Cerebellar cortex (tissue), 1 donor: ENCODE results near the gene C1orf87.

Experiments used
- DNase-seq: peaks from one replicate; pipeline ENCODE4 v3.0.0-alpha.2; 2015; ENCODE audit warnings: low spot score

The C1orf87 gene

DNA sequence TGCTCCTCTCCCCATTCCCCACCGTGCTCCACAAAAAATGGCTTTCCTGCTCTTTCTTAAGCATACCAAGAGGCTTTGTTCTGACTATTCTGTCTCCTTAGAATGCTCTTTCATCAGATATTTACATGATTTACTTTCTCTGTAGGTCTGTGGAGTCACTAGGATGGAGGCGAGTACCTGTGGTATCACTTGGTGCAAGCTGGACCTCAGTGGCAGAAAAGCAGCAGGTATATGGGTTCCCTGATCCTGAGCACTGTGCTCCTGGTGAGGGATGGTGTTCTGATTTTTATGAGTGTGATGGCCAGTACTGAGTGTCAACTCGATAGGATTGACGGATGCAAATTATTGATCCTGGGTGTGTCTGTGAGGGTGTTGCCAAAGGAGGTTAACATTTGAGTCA, 10.0 kb downstream of the C1orf87 start:
- DNase-seq, result no peak

- DNase-seq, result no peak
Observed at GRCh38 chr1:60059468-60059867, 14.1 kb downstream of the C1orf87 start.

DNA sequence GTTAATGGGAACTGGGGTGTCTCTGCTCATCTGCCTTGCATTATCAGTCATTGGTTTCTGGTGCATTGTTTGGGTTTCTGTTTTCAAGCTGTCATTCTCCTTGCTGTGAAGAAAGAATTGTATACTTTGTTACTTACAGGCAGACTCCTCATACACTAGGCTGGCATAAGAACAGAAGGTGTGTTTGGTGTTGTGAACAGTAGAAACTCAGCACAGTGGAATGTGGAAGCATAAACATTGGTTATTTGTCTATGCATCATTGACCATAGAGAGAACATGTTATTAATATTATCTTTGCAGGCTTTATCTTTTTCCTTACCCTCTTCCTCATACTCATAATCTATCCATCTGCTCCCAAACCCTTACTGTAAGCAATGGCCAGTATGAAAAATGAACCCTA, 18.2 kb downstream of the C1orf87 start:
- no peak for DNase-seq

DNA sequence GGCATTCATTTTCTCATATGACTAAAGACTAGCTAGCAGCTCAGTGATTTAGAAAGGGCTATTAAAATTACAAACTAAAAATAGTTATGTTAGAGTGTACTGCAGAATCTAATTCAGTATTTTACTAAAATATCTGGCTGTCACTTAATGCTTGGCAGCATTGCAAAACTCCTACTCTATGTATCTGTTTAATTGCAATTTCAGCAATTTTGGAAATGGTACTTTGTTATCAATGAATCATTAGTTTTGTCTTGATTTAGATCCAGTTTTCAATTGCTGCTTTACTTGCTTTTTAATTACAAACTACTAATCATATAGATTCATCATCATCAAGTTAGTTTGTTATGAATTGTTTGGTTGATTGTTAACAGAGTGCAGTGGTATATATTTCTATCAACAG, 19.2 kb downstream of the C1orf87 start:
- DNase-seq, result no peak

- no peak for DNase-seq
Observed at GRCh38 chr1:60052601-60053000, 21.0 kb downstream of the C1orf87 start.

DNA sequence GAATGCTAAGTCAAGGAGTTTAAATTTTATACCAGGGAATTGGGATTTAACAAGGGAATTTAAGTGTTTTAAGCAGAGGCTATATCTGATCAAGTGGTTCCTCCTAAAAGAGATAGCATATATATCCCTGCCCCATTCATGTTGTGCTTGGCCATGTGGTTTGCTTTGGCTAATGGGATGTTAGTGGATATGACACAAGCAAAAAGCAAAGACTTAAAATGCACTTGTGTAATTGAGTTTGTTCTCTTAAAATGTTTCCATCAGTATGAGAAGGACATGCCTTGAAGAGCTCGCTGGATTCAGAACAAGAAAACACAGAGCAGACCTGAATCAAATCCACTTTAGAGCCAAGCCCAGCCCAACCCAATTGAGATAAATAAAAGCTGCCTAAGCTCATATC, 22.4 kb downstream of the C1orf87 start:
- DNase-seq, result no peak

DNA sequence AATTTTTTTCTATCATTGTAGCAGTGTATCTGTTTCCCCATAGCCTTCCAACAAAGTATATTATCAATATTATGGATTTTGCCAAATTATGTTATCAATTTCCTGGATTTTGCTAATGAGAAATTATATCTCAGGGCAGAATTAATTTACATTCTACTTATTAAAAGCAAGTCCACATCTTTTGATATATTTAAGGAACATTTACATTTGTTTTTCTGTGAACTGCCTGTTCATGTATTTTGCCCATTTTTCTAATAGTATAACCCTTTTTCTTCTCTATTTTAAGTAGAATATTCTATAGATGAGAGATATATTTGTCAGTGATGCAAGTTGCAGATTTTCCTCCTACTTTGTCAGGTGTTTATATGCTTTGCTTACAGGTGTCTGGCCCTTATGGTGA, 24.4 kb downstream of the C1orf87 start:
- no peak for DNase-seq

DNA sequence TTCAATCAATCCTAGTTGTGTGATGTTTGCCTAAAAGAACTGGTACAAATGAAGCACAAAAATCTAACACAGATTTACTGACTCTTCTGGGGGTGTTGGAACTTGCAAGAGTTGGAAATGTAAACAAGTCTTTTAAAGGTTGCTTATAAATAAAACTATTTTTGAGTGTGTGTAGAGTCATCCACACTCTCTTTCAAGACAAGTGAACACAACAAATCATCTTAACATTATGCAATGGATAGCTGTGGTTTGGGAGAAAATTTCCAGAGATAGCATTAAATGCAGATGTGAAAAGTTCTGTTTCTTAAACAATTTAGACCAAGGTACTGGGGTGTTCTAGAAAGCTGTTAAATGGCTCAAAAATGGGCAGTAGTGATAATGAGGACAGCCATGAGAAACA, 28.7 kb downstream of the C1orf87 start:
- no peak for DNase-seq

GRCh38 chr1:60041783-60042182, 31.8 kb downstream of the C1orf87 start:
- no peak for DNase-seq

- DNase-seq, result no peak
Observed at GRCh38 chr1:60037669-60038068, 35.9 kb downstream of the C1orf87 start.

DNA sequence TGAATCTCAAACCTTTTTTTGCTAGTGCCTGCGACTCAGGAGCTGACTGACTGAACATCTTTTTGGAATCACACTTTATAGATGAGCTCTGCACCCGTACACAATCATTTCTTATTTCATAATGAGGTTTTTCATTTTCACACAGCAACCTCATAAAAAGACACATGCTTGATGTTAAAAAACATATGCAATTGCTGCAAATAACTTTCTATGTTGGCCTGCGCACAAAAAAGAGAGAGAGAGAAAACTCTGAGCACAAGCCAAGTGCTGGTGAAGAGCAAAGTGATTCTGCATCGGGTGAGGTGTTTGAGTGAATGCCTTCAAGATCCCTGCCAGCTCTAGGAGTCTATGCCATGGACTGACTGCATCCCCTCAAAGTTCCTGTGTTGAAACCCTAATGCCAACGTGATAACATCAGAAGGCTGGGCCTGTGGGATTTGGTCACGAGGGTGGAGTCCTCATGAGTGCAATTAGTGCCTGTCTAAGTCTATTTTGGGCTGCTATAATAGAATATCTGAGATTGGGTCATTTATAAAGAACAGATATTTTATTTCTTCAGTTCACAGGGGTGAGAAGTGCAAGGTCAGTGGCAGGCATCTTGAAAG, 36.6 kb downstream of the C1orf87 start:
- no peak for DNase-seq

DNA sequence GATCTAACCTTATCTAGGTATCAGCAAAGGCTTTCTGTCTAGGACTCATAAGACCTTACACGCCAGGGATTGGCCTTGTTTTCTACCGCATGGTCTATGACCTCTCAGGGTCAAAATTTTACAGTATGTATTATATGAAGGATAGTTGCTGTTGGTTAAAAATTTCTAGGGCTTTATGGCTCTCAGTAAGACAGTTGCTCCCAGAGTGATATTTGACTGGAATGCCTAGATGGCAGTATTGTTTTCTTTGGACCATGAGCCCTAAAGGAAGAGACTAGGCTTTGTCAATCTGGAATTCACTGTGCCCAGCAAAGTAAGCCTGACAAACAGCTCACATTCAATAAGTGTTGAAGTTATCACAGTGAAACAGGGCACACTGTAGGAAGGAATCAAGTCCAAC, 37.6 kb downstream of the C1orf87 start:
- DNase-seq, result no peak

GRCh38 chr1:60034999-60035398, 38.6 kb downstream of the C1orf87 start:
- no peak for DNase-seq

DNA sequence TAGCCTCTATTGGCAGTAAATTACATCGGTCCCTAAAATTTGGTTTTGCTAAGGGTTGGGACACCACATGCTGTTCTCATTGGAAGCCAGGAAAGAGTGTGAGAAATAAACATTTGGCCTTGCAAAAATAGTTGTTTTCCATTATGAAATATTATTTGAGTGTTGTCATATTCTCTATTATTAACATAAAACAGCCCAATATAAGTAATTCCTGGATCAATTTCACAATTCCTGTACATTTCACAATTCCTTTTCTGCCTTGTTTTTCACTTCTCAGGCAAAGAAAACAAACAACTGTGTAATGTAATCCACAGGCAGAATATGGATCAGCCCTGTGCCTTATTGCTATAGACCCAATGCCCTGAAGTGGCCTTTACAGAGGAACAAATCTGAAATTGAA, 40.5 kb downstream of the C1orf87 start:
- DNase-seq, result no peak

DNA sequence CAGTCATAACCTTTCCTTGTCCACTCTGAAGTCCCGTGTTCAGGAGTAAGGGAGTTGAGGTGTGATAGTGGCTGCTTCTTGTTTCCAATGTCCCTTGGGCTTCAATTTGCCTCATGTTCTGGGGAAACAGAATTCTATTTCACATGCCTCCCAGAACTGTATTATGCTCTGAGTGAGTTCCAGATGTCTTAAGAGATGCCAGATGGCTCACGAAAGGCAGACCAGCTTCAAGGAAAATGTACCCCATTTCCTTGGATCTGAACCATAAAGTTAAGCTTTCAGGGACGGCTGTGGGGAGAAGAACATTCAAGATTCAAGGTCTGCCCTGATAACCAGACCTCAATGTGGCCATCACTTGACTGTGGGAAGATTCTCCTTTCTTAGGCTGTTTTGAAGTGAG, 42.4 kb downstream of the C1orf87 start:
- no peak for DNase-seq

DNA sequence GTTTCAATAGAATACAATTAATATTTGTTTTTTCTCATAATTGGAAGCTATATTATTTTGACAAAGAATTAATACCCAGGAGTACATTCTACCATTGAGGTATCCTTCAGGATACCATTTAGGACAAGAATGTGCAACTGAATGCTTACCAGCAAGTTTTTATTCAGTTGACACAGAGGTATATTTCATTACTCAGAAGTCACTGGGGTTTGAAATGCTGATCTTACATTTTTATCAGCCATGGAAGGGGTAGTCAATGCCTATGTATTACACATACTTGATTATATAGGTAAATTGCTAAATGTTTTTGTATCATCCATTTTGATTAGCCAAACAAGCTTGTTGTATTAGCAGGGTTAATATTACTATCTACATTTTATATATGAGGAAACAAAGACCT, 48.0 kb downstream of the C1orf87 start:
- DNase-seq, result no peak

- no peak for DNase-seq
Observed at GRCh38 chr1:60017508-60018205, 55.9 kb downstream of the C1orf87 start.

DNA sequence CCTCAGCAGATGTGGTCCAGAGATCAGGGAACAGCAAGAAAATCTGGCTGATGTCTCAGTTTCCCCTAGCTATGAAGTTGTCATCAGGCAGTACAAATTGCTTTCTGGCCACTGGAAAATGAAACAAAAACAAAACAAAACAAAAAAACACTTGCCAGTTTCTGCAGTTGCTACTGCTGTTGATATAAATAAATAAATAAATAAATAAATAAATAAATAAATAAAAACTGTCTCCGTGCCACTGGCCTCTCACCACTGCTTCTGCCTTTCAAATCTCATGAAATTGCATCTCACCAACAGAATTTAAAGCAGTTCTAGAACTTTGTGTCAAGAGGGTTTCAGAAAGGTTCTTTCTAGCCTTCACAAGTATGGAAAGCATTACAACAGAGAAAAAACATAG, 62.9 kb downstream of the C1orf87 start:
- DNase-seq, result no peak

- no peak for DNase-seq
Observed at GRCh38 chr1:60008500-60008899, 65.1 kb downstream of the C1orf87 start.

DNA sequence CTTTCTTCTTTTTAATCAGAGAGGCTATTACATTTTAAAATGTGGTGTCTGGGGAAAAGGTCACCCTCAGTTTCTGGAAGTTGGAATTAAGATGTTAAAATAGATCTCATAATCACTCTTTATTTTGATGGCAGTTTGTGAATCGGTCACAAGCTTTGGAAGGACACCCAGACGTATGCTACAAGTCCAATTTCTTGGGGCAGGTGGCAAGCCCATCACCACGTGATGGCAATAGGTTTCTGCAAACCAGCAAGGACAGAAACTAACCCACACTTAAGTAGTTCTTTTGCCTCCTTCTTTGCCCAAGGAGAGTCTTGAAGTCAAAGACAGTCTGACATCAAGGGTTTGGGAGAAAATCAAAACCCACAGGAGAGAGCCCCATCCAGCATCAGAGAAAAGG, 72.9 kb downstream of the C1orf87 start:
- no peak for DNase-seq

GRCh38 chr1:59999746-60000145, 73.8 kb downstream of the C1orf87 start:
- DNase-seq, result no peak

GRCh38 chr1:59999006-59999405, 74.6 kb downstream of the C1orf87 start:
- DNase-seq, result no peak

- no peak for DNase-seq
Observed at GRCh38 chr1:59997479-59998115, 76.0 kb downstream of the C1orf87 start.
